ENCODE measurements around the gene PTPRU. TPM values are rescaled to one million over a fixed set of nuclear protein-coding genes. Genes with fewer than 3 reads are reported as not detected.
"Not testable (repeated sequence)": the region's sequence is repeated elsewhere in the genome, so short reads cannot be mapped to it uniquely, and the experiment has no call there.

Gene PTPRU
- total RNA-seq, 4 donors from 2014 or later: 4.3 to 15.9 (median 7.5) TPM

DNA sequence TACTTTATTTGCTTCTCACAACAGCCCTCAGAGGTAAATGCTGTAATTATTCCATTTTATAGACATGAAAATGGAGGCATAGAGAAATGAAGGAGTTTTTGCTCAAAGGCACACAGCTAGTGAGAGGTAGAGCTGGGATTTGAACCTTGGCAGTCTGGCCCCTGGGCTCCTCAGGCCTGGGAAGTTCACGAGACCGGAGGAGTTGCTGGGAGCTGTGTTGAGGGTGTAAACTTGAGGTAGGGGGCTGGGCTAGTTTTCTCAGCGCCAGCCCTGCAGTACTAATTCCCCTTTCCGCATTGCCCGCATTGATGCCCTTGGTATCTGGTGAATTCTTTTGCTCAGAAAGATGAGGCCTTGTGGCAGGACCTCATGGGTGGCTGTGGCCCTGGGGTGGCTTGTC is 73.3 kb downstream of the PTPRU start:
- intact Hi-C loops (cut with DNase I): no loop called here
- DNase-seq: no peak
- Histone ChIP-seq H3K27ac (no peak overlapping the region), H3K9me3 (no peaks in the 10 kb centered on the region), H3K36me3 (peaks cover 0 to 11% (median 0%) of the 10 kb centered on the region in 3 donors), H3K4me3 (no peak overlapping the region), H3K4me1 (no peaks in the 10 kb centered on the region), H3K27me3 (no peaks in the 10 kb centered on the region)
- 84 to 85% methylated on average over 4 of the region's 5 CpGs for WGBS, 2 donors
- no peak for TF ChIP-seq POLR2A (IDR thresholded peaks at IDR 0.05)
- TF ChIP-seq, protein P1, sequence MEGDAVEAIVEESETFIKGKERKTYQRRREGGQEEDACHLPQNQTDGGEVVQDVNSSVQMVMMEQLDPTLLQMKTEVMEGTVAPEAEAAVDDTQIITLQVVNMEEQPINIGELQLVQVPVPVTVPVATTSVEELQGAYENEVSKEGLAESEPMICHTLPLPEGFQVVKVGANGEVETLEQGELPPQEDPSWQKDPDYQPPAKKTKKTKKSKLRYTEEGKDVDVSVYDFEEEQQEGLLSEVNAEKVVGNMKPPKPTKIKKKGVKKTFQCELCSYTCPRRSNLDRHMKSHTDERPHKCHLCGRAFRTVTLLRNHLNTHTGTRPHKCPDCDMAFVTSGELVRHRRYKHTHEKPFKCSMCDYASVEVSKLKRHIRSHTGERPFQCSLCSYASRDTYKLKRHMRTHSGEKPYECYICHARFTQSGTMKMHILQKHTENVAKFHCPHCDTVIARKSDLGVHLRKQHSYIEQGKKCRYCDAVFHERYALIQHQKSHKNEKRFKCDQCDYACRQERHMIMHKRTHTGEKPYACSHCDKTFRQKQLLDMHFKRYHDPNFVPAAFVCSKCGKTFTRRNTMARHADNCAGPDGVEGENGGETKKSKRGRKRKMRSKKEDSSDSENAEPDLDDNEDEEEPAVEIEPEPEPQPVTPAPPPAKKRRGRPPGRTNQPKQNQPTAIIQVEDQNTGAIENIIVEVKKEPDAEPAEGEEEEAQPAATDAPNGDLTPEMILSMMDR (IDR thresholded peaks at IDR 0.05): no peak

DNA sequence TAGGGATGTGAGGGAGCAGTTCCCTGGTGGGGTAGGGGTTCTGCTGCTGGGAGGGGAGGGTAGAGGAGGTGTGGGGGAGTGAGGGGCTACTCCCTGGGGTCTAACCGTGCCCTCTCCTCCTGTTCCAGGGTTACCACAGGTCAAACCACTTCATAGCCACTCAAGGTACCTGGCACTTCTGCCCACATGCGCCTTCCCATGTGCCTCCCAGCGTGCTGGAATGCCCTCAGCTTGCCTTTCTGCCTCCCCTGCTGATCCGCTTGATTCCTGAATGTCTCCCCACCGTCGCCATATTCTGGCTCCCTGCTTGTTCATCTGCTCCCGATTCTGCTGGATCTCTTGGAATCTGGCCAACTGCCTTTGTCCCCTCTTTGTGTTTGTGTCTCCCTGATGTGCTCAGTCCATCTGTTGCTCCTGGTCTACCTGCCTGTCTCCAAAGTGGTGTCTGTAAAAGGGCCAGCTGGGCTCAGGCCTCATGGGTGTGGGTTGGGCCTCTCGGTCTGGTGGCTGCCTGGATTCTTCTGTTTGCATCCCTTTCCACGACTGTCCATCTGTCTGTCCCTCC is 74.4 kb downstream of the PTPRU start:
- Histone ChIP-seq H3K4me1 (no peaks in the 10 kb centered on the region), H3K27me3 (no peaks in the 10 kb centered on the region), H3K4me3 (no peak overlapping the region), H3K27ac (no peak overlapping the region), H3K9me3 (no peaks in the 10 kb centered on the region), H3K36me3 (peaks cover 0 to 12% (median 0%) of the 10 kb centered on the region in 3 donors)
- WGBS, 2 donors: 83 to 90% methylated on average over 9 of the region's 9 CpGs
- intact Hi-C loops (cut with DNase I): no loop called here
- TF ChIP-seq POLR2A (IDR thresholded peaks at IDR 0.05): no peak
- TF ChIP-seq, protein P1 (IDR thresholded peaks at IDR 0.05): no peak
- DNase-seq: no peak

DNA sequence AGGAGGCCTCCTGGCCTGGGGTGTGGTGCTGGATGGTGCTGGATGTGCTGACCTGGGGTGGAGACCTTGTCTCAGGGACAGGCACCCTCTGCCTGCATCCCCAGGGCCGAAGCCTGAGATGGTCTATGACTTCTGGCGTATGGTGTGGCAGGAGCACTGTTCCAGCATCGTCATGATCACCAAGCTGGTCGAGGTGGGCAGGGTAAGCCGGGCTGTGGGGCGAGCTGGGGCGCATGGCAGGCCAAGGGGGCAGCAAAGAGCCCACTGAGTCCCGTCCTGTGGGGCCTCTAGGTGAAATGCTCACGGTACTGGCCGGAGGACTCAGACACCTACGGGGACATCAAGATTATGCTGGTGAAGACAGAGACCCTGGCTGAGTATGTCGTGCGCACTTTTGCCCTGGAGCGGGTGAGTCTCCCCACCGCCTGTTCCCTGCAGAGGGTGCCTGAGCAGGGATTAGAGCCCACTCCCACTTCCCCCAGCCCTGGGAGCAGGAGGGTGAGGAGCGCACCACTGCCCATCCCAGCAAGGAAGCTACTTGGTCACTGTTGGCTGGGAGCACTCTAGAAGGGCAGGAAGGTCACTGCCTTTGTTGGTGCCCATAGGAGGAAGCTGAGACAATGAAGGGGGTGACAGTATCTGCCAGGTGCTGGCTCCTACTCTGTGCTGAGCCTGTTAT is 75.2 kb downstream of the PTPRU start:
- no peak overlapping the region for H3K27ac ChIP-seq
- WGBS, 2 donors: 86 to 90% methylated on average over 6 to 15 of the region's 16 CpGs
- DNase-seq: no peak
- intact Hi-C loops (cut with DNase I): no loop called here
- H3K27me3 ChIP-seq: no peaks in the 10 kb centered on the region
- H3K9me3 ChIP-seq: no peaks in the 10 kb centered on the region
- H3K36me3 ChIP-seq: peaks cover 0 to 10% (median 0%) of the 10 kb centered on the region in 3 donors
- no peak for TF ChIP-seq POLR2A (IDR thresholded peaks at IDR 0.05)
- TF ChIP-seq, protein P1 (IDR thresholded peaks at IDR 0.05): no peak
- H3K4me3 ChIP-seq: no peak overlapping the region
- H3K4me1 ChIP-seq: no peaks in the 10 kb centered on the region

DNA sequence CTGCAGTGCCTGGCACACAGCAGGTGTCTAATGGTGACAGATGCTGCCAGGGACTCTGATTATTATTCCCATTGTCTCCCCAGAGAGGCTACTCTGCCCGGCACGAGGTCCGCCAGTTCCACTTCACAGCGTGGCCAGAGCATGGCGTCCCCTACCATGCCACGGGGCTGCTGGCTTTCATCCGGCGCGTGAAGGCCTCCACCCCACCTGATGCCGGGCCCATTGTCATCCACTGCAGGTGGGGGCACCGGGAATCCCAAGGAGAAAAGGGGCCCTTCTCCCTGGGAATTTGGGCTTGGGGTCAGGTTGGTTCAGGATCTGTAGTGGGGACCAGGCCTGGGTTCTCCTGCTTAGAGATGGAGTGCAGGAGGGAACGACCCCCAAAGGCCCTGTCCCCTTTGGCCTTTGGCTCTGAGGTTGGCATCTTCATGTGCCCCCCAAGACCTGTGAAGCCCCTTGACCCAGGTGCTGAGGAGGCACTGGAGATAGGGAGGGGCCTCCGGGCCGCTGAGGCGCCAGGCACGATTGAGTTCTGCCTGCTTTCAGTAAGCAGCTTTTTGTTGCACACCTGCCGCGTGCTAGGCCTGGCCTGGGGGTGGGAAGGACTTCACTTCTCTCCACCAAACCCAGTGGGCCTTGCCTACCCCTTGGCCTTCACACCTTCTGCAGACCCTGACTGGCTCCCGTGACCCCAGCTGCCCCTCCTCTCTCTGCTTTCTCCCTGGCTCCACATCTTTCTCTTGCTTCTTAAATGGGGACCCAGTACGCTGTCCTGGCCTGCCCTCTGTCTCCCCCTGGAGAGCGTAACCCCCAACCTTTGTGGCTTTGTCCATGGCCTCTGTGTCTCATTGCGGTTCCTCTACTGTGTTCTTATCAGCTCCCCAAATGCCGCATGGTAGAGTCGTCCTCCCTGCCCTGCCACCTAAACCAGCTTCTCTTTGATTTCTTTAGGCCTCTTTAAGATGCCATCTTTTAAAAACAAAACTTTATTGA is 76.4 kb downstream of the PTPRU start:
- no peaks in the 10 kb centered on the region for H3K9me3 ChIP-seq
- intact Hi-C loops (cut with DNase I): no loop called here
- no peak overlapping the region for H3K4me3 ChIP-seq
- no peak for DNase-seq
- H3K27me3 ChIP-seq: no peaks in the 10 kb centered on the region
- peaks cover 0 to 10% (median 0%) of the 10 kb centered on the region in 3 donors for H3K36me3 ChIP-seq
- TF ChIP-seq POLR2A (IDR thresholded peaks at IDR 0.05): no peak
- TF ChIP-seq, protein P1 (IDR thresholded peaks at IDR 0.05): no peak
- 84 to 91% methylated on average over 11 to 15 of the region's 24 CpGs for WGBS, 2 donors
- H3K27ac ChIP-seq: no peak overlapping the region
- H3K4me1 ChIP-seq: no peaks in the 10 kb centered on the region

DNA sequence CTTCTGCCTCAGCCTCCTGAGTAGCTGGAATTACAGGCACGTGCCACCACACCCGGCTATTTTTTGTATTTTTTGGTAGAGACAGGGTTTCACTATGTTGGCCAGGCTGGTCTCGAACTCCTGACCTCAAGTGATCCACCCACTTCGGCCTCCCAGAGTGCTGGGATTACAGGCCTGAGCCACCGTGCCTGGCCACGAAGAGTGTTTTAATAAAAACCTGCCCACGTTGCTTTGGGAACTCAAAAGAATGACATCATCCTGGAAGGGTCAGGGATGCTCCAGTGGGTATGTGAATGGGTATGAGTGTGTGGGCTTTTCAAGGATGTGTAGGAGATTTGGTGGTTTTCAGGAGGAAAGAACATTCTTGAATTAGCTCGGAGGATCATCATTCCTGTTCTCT is 78.4 kb downstream of the PTPRU start:
- H3K27me3 ChIP-seq; DNase-seq; intact Hi-C loops (cut with DNase I); H3K9me3 ChIP-seq; H3K4me3 ChIP-seq; H3K4me1 ChIP-seq; H3K27ac ChIP-seq: not testable (repeated sequence)
- H3K36me3 ChIP-seq: peaks cover 0 to 10% (median 0%) of the 10 kb centered on the region in 3 donors
- WGBS, 2 donors: 77 to 79% methylated on average over 5 of the region's 8 CpGs

All from esophagus squamous epithelium (tissue), 5 donors.